NK-92 treated with Interleukin-12 subunit alpha and Interleukin-12 subunit beta, amount 100 ng/mL, for 24 hours (cell line): Measurements from ENCODE around the gene MPC1.

Experiments
- DNase-seq: peaks from one replicate; lab custom pipeline; 2025; lab: John Stamatoyannopoulos, UW

MPC1 gene

GRCh38 chr6:166317261-166318212 is 65.2 kb downstream of the MPC1 start:
- no peak for DNase-seq

GRCh38 chr6:166315436-166315835 is 67.3 kb downstream of the MPC1 start:
- no peak for DNase-seq
